ENCODE data around the gene LEKR1.

The LEKR1 gene

GRCh38 chr3:156987946-156988345, 161.8 kb downstream of the LEKR1 start:
- no peak for FAIRE-seq

DNA sequence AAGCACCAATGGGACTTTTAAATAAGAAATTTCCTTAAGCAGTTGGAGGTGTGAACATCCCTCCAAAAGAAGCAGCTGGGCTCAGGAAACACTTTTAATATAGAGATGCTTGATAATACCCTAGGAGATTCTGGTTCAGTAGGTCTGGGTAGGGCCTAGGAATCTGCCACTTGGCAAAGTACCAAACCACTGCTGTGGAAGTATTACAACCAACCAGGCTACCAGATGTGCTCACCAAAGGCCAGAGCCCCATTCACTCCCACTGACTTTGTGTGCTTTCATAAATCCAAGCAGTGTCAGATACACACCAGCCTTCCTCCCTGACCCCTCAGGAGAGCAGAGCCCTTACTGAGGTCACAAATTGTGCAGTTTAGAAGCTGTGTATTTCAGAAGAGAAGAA, 171.2 kb downstream of the LEKR1 start:
- no peak for FAIRE-seq

GRCh38 chr3:157001221-157001957, 175.2 kb downstream of the LEKR1 start:
- no peak for FAIRE-seq

- no peak for FAIRE-seq
These were observed 195.5 kb downstream of the LEKR1 start for GRCh38 chr3:157021679-157022078.

- no peak for FAIRE-seq
These were observed 197.1 kb downstream of the LEKR1 start for GRCh38 chr3:157023226-157023625.

GRCh38 chr3:157026091-157026490, 199.9 kb downstream of the LEKR1 start:
- no peak for FAIRE-seq

DNA sequence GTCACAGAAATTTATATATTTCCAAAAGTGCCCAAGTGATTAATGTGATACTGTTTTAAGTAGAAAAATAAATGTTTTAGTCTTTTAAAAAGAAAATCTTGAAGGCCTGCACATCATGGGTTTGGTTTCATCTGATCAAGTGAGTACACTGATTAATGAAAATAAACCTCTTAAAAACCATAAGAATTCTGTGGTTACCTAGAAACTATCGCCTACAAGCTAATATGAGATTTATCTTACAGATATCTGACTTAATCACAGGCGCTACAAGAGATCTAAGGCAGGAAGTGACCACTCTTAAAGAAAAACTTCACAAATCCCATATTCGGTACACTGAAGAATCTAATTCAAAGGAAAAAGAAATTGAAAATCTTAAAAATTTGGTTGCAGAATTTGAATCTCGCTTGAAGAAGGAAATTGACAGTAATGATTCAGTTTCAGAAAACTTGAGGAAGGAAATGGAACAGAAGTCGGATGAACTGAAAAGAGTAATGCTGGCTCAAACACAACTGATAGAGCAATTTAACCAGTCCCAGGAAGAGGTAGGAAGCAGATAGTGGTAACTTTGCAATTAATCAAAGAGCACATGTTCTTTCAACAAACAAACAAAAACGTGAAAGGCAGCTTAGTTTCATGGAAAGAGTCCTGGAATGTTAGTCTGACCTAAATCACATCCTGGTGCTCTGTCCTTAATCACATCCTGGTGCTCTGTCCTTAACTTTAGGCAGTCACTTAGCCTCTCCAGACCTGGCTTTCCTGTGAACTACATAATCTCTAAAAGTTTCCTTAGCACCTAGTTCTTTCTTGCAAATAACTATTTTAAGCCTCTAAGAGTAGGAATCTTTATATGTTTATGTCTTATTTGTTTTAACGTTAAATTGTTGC, 201.9 kb downstream of the LEKR1 start:
- FAIRE-seq = no peak

DNA sequence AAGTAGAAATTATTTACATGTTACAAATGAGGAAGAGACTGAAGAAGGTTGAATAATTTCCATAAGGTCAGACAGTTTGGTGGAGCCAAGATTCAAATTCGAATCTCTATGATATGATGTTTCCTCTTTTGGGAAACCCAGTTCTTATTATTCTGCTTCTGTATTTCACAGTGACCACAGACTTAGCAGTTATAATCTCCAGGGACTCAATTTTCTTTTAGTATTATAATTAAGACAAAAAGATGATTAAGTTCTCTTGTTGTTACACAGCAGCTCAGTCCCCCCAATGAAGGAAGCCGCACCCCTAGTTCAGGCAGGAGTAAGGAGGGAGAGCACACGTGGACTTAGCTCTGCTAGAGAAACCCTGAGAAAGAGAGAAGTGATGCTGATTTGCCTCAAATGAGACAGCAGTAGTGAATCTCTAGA, 203.2 kb downstream of the LEKR1 start:
- no peak for FAIRE-seq

GRCh38 chr3:157030712-157031111, 204.6 kb downstream of the LEKR1 start:
- FAIRE-seq = no peak

- FAIRE-seq = no peak
These were observed 206.8 kb downstream of the LEKR1 start for GRCh38 chr3:157033001-157033400.

- no peak for FAIRE-seq
These were observed 214.3 kb downstream of the LEKR1 start for GRCh38 chr3:157040456-157040855.

DNA sequence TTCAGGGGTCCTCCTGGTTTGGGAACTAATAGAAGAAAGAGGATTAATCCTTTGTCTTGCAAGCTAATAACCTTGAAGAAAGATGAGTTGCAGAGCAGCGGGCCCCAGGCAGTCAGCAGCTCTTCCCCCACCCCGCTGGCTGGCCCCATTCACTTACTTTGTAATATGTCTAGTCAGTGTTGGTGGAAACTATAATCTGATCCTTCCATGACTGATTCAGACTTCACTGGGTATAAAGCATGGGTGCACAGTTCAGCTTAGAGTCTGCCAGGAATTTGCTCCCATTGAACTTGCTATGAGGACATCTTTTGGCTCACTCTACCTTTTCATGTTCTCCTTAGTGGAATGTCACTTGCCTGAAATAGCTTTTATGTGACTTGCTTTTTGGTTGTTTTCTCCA, 216.1 kb downstream of the LEKR1 start:
- no peak for FAIRE-seq

DNA sequence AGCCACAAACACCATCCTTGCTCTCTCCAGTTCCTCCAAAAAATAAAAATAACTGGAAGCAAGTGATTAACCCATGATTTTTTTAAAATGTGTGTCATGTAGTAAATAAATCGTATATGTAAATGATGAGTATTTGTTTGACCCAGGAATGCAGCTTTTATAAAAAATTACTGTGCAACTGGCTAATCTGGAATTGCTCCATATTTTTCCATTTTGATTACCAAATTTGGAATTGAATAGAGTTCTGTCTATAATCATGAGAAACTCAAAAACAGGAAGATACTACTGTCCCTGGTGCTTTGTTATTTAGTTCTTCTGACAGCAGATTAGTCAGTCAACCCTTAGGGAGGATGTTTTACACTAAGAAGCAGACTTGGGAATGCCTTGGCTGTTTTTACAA, 217.6 kb downstream of the LEKR1 start:
- no peak for FAIRE-seq

GRCh38 chr3:157045238-157045850, 219.2 kb downstream of the LEKR1 start:
- no peak for FAIRE-seq

- no peak for FAIRE-seq
These were observed 220.4 kb downstream of the LEKR1 start for GRCh38 chr3:157046520-157046919.

- FAIRE-seq = no peak
These were observed 224.9 kb downstream of the LEKR1 start for GRCh38 chr3:157051055-157051454.

DNA sequence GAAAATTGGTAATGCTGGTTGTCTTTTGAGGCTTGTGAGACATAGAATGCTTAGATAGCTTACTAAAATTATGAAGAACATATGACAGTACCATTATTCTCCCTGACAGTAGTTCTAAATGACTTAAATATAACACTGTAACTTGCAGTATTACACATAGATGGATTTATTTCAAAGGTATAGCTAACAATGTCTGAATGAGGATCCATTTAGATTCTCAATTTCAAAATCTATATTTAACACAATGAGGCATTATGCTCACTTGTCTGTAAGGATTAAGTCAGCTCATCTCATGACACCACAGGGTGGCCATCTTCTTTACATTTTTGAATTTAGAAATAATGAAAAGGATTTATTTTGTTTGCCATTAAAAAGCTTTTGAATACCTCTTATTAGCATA, 225.4 kb downstream of the LEKR1 start:
- no peak for FAIRE-seq

DNA sequence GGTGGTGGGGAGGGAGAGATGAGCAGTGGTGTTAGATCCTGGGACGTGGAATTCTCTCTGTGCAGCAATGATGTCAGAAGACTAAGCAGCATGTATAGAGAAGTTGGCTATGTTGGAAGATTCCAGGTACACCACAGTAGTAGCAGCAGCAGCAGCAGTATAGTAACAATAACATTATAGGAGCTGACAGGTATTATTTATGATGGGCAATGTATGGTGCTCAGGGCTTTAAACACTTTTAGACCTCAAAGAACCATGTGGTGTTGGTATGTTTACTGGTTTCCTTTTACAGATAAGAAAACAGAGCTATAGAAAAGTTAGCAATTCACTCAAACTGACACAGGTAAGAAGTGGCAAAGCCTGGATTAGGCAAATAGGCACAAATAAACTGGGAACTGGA, 229.9 kb downstream of the LEKR1 start:
- FAIRE-seq = no peak

GRCh38 chr3:157058392-157059071, 232.4 kb downstream of the LEKR1 start:
- no peak for FAIRE-seq

DNA sequence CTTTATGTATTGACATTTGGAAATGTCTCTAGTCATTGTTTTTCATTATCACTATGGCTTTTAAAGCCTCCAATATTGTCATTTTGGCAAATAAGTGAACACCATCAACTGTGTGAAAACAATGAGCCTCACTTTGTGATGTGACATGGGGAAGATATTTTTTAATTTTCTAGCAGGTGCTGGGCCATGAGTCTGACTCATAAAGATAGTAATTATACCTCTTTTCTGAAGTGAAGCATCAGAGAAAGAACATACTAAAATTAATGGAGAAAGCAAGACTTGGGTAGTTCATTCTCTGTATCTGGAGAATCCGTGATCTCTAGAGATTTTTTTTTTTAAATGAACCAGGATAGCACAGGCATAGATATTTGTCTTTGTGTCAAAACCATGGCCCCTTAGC, 233.0 kb downstream of the LEKR1 start:
- FAIRE-seq = no peak

GRCh38 chr3:157059661-157060060, 233.5 kb downstream of the LEKR1 start:
- no peak for FAIRE-seq

DNA sequence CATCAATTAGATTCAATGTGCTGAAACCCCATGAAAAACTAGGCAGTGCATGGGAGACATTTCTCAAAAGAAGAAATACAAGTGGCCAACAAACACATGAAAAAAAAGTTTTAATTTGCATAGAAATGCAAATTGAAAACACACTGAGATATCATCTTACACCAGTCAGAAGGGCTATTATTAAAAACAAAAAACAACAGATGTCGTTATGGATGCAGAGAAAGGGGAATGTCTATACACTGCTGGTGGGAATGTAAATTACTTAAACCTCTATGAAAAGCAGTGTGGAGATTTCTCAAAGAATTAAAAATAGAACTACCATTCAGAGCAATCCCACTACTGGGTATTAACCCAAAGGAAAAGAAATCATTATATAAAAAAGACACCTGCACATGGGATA, 235.1 kb downstream of the LEKR1 start:
- FAIRE-seq = no peak

- FAIRE-seq = no peak
These were observed 237.3 kb downstream of the LEKR1 start for GRCh38 chr3:157063469-157063868.
